ENCODE measurements around the gene STXBP5.

The STXBP5 gene

DNA sequence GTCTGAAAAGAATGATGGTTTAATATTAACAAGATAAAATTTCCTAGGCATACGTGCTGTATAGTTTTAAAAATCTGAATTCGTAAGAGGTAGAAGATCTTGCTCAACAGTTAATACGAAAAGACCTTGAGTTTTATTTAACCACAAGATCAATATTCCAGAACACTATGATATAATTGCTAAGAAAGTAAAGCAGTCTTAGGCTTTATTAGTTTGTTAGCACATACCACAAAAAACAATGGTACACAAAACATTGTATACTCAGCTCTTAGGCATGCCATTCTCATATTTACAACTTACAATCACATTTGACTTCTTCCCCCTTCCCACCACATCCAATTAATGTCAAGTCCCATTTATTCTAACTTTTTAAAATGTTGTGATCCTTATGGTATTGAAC lies 24.4 kb upstream of the STXBP5 start:
- no peak for DNase-seq

DNA sequence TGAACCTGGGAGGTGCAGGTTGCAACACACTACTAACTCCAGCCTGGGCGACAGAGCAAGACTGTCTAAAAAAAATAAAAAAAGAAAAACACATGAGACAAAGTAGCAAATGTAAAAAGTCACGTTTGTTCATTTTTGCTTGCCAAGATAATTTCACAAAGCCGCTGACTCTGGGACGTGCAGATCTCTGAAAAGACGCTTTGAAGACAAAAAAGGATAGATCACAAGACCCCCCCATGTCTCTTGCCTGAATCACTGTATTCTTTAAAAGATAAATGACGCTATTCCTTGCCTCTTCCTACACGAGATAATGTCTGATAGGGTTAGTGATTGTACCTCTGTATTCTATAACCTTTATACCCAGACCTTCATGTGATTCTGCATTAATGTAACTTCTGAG lies 23.3 kb upstream of the STXBP5 start:
- no peak for DNase-seq

DNA sequence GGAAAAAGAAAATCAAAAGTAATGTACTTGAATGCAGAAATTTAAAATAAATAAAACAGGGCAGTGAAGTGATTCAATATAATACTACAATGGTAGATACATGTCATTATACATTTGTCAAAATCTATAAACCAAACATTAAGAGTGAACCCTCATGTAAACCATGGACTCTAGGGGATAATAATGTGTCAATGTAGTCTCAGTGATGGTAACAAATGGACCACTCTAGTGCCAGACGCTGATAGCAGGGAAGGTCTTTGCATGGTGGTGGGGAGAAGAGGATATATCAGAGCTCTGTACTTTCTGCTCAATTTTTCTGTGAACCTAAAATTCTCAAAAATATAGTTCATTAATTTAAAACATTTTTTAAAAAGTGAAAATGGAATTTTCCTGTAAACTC lies 19.8 kb upstream of the STXBP5 start:
- no peak for DNase-seq

DNA sequence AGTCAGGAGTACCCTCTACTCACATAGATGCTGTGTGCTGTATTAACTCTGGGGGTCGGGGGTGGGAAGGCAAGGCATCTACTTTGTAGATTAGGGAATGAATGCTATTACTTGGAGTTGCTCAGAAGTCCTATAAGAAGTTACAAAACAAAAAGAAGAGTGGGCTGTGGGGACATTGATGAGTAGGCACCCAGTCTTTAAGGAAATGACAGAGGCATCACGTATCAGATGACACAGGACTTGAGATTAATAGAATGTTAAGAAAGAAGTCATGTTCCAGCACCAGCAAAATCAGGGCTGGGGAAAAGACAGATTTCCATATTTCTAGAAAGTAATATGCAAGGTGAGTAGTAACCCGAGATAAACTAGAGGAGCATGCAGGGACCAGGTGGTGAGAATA lies 19.0 kb upstream of the STXBP5 start:
- no peak for DNase-seq

DNA sequence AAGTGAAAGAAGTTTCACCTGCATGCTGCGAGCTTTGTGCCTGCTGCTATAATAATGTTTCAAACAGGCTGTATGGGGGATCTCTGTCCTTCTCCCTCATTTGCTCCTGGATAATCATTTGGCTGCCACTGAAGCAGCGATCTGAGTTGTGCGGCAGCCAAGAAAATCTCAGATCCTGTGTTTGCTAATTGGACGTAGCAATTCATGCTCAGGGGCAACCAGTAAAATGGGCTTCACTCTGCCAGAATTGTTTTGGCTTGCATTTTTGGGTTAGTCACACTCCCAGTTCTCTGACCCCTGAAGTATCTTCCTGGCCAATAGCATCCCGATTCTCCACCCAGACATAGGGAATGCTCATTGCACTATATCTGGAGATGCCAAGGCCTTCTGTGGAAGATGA lies 13.7 kb upstream of the STXBP5 start:
- no peak for DNase-seq

DNA sequence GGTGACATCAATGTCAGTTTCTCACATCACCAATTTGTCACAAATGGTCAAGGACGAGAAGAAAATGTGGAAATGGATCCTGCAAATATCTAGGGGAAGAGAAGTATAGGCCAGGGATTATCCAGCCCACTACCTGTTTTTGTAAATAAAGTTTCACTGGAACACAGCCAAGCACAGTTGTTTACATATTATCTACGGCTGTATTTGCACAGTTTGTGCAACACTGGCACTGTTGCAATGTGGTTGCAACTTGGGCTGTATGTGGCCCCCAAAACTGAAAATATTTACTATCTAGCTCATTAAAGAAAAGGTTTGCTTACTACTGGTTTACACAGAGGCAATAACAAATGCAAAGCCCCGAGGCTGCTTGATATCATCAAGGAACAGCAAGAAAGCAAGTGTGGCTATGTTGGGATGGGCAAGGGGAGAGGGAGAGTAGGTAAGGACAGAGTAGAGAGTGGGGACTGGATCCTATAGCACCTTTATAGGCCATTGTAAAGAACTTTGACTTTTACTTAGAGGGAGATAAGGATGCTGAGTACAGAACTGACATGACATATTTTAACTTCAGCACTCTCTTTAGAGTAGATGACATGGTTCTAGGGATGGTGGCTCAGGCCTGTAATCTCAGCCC lies 11.8 kb upstream of the STXBP5 start:
- DNase-seq, result no peak

DNA sequence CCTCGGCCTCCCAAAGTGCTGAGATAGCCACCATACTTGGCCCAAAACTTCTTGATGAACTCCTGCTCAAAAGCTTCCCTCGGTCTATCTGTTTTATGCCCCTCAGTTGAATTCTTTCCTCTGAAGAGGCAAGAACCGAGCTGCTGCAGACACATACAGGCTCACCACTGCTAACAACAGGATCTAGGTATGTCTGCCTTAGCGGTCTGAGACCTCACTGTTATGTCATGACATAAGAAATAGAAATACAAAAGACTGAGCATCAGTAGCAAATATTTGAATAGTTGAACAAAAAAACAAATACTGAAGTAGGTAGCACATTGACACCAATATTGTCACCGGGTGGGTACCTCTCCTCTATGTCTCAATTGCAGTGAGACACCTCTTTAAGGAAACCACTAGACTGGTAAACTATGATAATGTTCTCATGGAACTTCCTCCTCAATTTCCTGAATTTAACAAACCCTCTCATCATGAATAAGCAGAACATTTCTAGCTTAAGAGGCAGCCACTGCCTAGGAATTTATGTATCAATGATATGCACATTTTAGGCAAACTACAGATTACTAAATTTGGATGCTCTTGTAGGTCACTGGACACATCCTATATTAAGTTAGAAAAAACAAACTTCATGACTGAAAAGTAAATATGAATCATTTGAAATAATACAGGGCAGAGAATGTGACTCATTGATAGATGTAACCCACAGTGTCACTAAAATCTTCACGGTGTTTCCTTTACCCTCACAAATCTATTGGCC lies 9.4 kb upstream of the STXBP5 start:
- no peak for DNase-seq

DNA sequence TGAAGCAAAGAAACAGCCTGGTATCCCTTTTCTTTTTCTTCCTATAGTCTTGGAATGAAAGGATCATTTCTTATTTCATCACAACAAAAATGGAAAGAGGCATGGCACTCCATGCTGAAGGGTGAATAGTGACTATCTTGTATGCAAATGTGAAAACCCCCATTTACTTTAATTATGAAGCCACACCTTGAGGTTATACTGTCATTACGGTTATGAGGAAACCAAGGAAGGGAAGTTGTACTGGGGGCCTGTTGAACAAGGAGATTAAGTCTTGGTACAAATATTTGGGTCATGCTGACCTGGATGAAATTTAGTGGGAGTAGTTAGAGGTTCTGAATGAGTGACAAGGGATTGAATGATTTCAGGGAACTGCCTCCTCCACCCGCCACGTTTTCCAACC lies 8.7 kb upstream of the STXBP5 start:
- no peak for DNase-seq

DNA sequence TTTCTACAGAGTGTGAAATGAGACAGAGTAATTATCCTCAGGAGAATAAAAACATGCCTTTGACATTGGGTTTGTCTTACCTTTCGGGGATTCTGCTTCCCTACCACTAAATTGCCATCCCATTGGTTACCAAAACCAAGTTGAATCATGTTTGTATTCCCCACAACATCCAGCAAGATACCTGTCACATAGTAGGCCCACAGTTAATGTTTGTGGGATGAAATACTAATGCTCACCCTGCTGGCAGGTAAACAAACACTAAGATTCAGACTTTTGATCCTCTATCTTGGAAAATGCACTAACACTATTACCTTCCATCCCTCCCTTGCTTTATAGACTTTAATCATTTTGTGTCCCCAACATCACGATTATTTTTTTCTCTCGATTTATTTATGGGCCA lies 8.2 kb upstream of the STXBP5 start:
- no peak for DNase-seq

DNA sequence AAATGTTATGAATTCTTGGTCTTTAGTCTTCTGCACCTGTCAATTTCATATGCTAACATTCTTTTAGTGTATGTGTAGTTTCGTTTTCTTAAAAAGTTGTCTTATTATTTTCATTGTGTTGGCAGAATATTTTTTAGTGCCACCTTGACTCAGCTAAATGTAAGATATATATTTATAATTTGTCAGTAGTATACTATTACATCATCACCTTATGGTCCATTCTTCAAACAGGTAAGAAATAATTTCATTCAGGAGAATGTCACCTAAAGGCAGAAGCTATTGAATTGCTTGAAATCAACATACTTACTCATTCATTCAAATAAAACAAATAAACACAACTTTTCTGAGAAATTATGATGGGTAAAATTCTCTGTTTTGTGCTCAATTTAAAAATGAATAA lies 3.5 kb upstream of the STXBP5 start:
- no peak for DNase-seq

DNA sequence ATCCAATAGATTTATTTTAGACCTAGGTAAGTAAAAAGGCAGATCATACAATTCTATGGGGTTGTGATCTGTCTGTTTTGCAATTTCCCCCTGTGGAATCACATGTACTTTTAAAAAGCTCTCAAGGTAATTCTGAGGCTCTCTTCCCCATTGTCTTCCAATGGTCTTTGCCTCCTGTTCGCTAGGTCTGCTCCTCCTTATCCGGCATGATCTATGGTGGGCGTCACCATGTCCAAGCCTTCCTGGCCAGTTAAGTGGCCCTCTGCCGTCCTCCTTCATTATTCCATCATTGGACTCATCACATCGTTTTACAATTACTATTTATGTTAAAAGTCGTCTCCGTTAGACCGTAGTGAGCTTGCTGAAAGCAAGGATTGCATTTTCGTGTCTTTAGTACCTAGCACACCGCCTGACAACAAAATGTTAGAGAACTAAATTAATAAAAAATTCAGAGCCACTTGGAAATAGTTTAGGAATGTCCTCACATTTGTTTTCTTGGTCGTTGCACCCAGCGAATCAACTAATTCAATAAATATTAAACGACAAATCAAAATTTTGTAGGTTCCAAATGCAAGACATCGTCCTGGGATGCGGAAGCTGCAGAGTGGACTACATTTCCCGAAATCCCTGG lies 2.2 kb upstream of the STXBP5 start:
- DNase-seq, result no peak

DNA sequence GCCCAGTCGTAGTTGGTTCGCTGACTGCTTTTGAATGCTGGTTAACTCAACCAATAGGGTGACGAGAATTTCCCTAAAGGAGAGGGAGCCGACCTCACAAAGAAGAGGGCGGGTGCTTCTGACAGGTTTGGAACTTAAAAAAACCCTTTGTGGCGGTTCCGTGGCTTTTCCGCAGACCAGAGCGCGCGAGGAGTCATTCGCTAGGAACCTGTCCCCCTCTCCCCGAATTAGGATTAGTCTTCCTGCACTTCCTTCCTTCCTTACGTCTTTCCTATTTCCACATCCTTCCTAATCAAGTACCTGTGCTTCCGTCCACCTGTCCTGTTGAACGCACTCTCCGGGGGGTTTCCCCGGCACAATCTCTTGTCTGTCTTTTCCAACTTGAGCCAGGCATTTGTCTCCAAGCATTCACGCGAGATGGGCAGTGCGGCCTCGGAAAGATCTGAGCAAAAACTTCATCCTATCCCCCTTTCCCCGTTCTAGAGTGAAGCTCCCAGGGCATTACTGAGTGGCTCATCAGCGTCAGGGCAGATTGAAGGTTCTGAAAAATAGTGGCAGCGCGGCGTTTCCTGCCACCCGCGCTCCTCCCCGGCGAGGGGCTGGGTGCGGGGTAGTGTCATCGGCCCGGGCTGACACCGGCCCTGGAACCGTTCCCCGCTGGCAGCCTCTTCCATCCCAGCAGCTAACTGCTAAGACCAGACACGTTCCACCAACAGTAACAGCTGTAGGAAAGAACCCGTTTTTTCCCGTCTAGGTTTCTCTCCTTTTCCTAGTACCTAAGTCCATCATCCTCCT lies 1.5 kb upstream of the STXBP5 start:
- DNase-seq, result peak; percentile 82 to 99

DNA sequence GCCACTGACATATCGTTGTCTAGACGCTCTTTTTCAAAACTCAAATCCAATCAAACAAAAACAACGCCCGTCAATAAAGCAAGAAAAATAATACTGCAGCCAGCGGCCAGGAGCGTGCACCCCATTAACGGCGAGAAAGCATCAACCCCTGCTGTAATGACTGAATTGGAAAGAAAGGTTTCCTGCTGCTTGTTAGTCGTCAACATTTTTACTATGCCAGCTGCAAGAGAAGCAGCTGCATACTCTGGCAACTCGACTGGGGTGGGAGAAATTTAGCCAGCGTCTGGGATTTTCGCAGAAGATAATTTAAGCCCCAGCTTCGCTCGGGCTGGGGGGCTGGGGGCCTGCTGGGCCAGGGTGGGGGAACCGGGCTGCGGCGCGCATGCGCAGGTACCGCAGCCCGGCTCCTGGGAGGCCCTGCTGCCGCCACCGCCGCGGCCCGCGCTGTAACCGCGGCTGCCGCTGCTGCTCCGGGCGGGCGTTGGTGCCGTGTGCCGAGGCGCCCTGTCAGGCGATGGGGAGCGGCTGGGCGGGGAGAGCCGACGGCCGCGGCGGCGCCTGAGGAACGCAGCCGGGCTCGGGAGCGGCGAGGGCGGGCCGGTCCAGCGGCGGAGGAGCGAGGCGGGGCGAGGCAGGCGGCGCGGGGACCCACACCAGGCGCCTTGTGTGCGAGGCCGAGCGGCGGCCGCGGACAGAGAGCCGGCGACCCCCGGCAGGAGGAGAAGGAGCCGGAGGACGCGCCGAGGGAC lies 732 bp upstream of the STXBP5 start:
- DNase-seq, result peak; percentile 70 to 79

DNA sequence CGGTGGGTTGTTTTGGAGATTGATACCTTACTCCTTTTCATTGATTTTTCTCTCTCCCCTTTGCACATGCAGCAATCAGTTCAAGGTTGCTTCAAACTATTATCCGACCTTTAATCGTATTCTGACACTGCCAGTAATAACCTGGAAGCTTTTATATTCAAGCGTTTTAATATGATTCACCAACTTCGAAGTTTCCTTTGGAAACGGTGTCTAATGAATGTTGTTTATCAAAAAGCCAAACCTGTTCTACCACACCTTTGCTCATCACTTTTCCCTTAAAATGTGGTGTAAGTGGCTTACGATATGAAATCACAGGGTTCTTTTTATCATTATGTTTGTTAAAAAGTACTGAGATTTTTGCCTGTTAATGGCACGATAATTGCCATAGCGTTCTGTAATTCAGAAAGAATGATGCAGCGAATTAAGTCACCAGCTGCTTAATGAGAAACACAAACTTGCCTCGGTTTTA lies 660 bp downstream of the STXBP5 start:
- no peak for DNase-seq

DNA sequence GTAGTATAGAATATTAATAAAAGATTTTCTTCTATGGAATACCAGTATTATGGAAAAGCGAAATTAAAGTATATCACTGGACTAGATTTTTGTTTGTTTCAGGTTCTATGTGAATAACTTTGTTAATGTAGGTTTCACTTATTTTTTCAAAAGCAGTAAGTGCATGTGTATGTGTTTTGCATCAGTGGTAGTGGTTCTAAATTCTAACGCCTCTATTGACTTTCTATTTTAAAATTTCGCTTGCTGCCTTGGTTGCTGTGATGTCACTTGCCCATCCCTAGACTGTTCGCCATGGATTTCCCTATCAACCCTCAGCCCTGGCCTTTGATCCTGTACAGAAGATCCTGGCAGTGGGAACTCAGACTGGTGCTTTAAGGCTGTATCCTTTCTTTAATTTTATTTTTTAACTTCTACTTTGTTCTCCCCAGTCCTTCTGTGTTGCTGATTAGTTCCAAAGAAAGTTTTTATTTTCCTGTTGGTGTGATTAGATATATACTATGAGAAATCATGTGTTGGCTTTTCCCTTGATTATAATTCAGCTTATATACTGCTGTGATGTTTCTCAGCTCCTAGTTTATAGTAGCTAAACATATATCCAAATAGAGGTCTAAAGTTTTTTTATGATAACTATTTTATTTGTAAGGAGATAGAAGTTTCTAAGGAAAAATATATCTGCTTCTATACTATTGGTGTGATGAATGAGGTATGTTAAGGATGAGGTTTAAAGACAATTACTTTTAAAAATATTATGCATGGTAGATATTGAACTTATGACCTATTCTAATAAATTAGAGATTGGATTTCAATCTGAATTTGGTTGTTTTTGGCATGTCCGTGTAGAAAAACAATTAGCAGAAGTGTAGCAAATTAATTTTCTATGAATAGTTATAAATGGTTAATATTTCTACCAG lies 1.7 kb downstream of the STXBP5 start:
- DNase-seq, result no peak

DNA sequence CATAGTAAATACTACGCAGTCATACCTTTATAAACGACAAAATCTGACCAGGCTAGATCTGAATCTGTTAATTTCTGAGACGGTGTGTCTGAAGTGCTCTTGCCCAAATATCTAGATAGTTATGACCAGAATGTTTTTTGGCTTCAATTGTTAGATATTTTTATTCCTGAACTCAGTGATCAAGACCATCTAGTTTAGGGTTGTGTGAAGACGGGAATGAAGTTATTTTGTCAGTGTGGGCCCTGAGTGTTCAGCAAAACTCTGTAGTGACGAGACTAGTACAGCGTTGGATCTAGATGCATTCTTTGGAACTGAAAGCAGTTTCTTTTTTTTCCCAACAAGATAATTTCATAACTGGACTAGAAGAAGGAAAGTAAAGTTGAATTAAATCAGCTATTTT lies 3.1 kb downstream of the STXBP5 start:
- DNase-seq, result peak in 1 of 2 donors; percentile 38

DNA sequence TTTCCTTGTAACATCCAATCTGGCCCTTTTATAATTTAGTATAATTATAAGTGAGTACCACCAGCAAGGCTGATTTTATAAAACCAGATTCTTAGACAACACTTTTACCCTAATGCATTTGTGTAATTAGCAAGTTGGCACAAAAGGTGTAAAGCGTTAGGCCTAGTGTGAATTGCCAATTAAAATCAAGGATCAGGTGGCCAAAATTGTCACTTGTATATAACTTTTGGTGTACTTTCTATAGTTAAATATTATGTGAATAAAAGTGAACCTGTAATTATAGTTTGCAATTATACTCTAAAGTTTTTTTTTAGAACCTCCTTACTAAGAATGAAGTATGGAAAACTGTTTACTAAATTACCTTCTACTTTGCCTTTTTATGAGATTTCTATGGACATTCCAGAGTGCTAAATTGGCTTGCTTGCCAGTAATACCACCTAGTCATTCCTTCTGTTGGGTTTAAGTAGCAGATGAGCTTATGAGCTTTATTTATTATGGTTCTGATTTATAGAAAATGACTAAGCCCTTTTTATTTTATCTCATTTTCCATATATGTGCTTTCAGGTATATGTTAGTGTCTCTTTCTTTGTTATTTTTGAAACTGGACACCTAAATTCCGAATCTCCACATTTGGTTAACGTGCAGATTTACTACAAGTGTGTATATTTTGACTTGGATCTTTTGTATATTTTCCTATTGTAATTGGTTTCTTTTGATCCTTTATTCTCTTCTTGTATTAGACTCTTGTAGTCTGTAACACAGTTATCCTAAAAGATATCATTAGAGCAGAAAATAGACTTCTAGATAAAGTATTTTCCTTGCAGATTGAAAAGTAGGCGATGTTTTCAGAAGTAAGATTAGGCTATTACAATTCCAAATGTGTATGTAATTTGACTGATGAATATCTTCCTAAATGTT lies 3.9 kb downstream of the STXBP5 start:
- no peak for DNase-seq

DNA sequence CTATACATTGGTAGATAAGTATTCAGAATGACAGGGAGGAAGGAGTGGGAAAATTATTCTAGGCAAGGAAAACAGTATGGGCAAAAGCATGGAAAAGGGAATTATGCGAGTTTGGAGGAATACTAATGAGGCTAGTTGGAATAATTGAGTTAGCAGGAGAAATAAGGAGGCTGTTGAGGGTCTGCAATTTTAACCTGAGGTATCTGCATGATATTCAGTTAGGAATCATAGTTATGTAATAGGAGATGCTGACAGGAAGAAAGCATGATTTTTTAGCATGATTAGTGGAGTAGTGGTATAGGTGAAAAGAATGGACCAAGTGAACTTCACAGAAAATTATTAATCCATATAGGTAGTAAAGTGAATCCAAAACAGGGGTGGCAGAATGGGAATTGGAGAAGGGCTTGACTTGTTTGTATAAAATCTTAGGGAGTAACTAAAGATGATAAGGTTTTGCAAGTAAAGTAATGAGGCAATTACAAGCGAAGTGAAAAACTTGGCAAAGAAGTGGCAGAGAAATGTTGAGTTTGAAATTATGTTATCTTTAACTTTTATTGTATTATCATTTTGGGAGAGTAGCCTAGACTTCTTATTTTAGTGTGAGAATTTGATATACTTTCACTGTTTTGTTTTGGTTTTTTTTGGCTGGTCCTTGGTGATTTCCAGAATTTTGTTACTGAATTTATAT lies 5.7 kb downstream of the STXBP5 start:
- DNase-seq, result no peak

DNA sequence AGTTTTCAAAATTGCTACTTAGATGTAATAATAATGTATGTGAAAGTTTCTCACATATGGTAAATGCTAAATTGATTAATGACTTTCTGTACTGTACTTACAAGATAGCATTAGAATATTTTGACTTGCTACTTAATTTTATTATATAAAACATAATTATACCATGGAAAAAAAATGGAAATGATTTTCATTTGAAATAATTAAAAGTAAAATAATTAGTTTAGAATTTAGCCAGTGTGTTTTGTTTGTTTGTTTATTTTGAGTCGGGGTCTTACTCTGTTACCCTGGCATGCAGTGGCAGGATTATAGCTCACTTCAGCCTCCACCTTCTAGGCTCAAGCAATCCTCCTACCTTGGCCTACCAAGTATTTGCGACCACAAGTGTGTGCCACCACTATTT lies 7.1 kb downstream of the STXBP5 start:
- no peak for DNase-seq

DNA sequence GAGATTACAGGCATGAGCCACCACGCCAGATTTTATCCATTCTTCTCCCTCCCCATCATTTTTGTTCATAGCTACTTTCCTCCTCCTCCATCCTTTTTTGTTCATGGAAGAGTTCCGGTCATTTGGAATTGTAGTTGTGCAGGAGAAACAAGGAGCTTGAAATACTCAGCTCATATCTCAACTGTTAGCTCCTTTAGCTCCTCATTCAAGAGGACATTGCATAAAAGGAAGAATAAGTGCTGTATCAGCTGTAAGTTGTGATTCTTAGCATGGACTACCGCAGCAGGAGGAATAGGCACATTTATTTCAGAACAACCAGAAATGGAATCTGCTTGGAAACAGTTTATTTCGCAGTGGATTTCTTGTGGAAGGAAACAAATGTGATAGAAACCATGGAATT lies 7.6 kb downstream of the STXBP5 start:
- DNase-seq, result no peak
